ENCODE results near the gene GBA3.

The GBA3 gene

DNA sequence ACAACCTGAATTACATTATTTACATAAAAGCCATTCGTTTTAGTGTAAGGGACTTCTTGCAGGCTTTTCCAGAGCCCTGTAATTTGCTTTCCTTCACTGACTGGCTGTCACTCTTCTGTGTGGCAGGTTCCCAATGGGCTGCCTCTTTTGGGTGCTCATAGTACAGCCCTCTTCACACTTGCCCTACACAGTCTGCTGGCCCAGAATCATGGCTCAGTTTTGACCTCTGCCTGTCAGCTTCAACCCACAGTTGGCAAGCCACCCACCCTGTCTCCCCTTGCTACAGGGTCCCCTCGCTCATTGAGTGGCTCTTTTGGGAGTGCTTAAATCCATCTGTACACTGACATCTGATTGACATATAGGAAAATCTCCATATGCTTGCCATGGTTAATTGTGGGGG is 97.9 kb downstream of the GBA3 start:
- no peak for DNase-seq

DNA sequence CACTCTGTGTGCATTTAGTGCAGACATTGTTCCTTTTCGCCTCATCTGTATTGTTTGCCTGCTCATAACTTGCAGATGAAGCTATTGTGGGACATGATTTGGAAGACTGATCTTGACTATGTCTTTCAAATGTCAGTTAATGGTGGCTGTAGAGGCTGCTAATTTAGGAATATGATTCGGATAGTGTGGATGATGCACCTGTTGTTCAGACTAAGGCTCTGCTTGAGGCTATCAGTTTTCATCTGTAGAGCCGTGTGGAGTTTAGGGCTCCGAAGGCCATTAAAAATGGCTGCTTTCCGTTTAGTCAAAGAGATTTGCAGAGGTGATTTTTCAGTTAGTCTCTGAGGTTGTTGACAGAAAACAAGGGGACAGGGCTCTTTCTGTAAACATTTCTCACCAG is 102.0 kb downstream of the GBA3 start:
- DNase-seq, result no peak

DNA sequence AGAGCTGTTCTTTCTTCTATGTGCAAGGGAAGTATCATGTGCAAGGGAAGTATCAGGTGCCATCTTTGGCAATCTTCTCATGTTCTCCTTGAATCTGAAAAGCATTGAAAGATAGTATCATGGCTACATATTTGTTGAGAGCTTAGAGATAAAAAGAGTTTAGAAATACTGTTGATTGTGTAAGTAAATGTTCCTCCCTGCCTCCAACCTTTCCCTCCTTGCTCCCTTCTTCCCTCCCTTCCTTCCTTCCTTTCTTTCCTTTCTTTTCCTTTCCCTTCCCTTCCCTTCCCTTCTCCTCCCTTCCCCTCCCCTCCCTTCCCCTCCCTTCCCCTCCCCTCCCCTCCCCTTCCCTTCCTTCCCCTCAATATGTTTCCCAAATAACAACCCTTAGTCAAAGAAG is 108.7 kb downstream of the GBA3 start:
- DNase-seq, result no peak

DNA sequence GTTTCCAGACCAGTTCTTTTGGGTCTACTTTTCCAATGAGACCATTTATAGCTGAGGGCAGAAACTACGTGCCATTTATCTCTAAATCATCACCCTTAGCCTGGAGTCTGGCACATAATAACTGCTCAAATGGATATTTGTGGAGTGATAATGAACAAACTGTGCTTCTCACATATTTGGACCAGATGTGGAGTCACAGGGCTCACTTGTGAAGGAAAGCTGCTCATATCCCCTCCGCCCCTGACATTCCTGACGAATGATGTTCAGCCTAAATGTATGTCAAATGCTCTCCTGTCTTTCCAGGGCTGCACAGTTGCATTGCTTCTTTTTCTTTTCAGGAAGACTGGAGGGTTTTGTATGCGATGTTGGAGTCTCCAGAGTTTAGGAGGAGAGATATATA is 110.1 kb downstream of the GBA3 start:
- DNase-seq, result no peak

DNA sequence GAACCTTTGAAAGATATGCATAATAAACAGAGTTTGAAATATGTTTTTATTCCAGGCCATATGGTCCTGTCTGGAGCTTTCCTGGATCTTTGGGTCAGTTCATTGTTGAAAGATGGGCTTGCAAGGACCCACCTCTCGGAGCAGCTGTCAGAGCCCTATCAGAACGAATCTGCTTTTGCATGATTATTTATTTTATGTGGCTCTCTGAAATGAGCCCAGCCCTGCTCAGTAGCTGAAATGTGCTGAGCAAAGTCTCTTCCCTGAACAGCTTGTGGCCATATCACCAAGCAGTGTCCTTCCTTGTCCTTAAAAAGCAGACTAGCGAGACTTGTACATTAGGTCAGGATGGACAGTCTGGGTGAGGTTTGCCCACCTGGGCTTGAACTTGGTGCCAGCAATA is 110.8 kb downstream of the GBA3 start:
- no peak for DNase-seq

DNA sequence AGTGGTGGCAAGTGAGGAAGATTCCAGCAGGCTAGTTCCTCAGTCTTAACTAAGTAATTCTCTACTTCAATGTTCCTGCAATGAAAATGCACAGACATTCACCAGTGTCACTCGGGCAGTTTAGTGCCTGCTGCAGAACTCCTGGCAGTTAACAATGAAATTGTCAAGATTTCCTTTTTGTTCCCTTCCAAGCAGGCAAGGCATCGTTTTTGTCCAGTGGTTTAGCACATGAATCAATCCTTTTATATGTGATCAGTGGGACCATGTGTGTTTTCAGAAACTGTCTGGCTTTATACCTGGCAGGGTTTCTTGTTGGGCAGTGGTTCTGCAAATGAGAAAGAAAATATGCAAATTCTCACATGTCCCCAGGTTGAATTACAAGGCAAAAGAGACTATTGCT is 122.2 kb downstream of the GBA3 start:
- DNase-seq, result no peak

DNA sequence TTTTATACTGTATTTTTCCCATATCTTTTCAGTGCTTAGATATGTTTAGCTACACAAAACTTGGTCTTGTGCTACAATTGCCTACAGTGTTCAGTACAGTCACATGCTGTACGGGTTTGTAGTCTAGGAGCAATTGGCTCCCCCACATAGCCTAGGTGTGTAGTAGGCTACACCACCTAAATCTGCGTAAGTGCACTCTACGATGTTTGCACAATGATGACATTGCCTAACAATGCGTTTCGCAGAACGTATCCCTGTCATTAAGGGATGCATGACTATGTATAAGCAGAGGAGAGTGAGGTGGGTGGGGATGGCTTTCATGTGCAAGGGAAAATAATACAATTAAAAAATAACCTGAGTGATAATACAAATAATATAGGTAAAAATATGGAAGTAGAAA is 131.4 kb downstream of the GBA3 start:
- peak; percentile 38 for DNase-seq

DNA sequence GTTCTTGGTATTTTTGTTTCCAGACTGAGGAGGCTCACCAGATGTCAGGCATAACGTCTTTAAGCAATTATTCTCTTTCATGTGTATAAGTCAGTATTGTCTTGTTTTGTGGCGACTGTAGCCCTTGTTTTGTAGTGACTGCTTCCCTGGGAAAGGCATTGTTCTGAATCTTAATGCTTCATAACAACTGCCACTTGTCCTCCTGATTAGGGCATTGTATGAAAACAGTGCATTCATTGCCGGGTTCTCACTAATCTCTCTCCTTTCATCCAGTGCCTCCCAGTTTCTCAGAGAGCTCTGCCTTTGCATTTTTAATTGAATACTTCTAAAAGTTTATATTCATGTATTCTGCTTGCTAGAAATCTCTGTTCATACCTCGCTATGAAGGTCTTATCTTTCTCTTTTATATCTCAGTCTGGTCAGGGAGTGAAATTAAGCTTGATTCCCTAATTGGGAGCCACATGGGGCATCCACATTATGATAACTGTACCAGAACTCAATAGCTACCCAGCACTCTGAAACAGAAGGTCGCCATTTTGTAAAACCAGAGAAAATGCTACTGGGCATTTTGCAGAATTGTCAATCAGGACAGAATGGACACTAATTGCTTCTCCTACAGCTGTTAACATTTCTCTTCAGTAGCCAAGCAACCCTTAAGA is 149.8 kb downstream of the GBA3 start:
- DNase-seq, result peak; percentile 25

DNA sequence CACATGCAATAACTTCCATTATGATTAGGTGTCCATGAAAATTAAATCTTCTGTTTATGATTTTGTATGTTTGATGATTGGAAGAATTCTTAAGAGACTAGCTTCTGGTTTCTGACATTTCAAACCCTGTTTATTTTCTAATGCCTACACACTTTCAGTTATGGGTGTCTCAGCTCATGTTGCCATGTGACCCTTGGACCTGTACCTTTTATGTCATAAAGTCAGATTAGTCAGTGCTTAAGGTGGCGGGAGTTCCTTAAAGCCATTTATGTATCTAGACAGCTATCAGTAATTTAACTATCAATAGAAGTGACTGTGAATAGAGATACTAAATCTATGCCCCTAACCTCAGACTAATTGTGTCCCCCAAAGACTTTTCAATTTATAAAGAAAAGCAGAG is 155.6 kb downstream of the GBA3 start:
- DNase-seq, result no peak

DNA sequence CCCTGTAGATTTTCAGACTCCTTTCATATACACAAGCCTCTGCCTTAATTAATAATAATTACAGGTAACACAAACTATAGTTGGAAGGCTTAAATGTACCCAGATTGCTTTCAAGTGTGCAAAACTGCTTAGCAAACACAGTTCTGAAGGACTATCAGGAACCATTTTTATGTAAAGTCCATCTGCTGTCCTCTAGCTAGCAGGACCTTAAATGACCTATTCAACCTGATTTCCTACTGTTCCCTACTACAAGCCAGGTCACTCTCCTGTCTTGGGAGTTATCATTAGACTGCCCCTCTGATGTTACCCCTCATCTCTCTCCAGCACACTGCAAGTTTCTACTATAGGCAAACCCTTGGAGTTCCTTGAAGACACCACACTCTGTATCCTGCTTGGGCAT is 157.3 kb downstream of the GBA3 start:
- peak; percentile 47 for DNase-seq

DNA sequence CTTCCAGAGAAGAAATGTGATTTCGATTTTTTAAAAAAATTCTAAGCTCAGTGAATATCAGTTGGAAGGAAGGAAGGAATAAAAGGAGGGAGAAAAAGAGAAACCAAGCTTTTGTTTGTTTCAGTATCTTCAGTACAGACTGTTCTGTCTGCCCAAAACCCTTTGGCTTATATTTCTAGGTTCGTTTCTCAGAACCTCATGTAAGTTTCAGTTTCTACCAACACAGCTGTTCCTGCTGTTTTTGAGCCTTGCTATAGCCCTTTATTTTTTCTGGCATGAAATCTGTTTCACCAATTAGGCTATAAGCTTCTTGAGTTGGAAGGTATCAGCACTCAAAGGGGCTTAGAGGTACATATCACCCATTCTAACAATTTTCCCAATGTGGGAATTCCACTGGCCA is 157.9 kb downstream of the GBA3 start:
- DNase-seq, result no peak

DNA sequence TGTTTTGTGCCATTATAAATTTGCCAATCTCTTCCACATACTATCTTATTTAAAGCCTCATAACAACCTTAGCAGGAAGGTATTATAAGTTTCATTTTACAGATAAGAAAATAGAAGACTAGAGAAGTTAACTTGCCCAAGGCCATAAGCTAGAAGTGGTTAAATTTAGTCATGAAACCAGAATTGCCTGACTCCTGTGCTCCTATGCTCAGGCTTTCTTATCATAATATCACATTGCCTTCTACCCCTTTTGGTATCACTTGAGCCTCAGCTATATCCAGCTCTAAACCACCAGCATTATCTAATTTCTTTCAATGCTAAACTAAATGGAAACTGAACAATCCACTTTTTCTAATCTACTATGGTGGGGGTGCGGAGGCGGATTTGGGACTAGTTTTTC is 164.7 kb downstream of the GBA3 start:
- no peak for DNase-seq

DNA sequence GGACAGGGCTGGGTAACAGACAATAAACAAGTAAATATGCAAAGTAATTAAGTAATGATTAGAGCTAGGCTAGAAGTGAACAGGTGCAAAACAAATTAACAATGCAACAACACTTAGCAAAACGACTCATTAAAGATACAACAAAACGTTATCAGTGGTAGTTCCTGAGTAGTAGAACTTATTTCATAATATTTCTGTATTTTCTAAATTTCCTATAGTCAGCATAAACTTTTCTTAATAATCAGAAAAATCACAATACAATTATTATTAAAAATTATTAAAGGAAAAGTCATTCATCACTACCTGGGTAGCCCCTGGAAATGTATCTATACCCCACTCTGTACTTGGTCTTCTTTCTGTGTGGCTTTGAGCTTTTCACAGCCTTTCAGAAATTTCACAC is 166.6 kb downstream of the GBA3 start:
- DNase-seq, result no peak
